GM12878 (cell line): ENCODE data around the gene TMSB10. TPM values are rescaled to one million over a fixed set of nuclear protein-coding genes. Genes with fewer than 3 reads are reported as not detected.
A peak's percentile ranks its signal among the peaks of the same experiment; 100 is the strongest.

Source experiments
- ATF7 ChIP-seq: fragments of 450-650 bp; IDR thresholded peaks from 2 replicates; pipeline ENCODE4 v1.6.1; 2016; ENCODE audit warnings: low read depth, mild to moderate bottlenecking
- BCLAF1 ChIP-seq: fragments of 450-650 bp; IDR thresholded peaks from 2 replicates; pipeline ENCODE4 v1.6.1; 2017; ENCODE audit warnings: antibody characterized with exemption, mild to moderate bottlenecking, moderate library complexity
- CBX5 ChIP-seq: sonication (generic); IDR thresholded peaks from 2 replicates; pipeline ENCODE4 v1.6.1; 2016; ENCODE audit warnings: low read depth, moderate library complexity, mild to moderate bottlenecking, inconsistent platforms
- EED ChIP-seq: sonication (generic); IDR thresholded peaks from 2 replicates; pipeline ENCODE4 v1.6.1; 2016; ENCODE audit warnings: antibody characterized with exemption, low read depth
- ESRRA ChIP-seq: IDR thresholded peaks from 2 replicates; pipeline ENCODE4 v1.6.1; 2012; ENCODE audit warnings: mild to moderate bottlenecking, low read length, improper control_type of control experiment
- EZH2 ChIP-seq: IDR thresholded peaks from 2 replicates; pipeline ENCODE4 v1.6.1; 2012; ENCODE audit warnings: low read depth, mild to moderate bottlenecking, control low read depth, inconsistent platforms, low read length, borderline replicate concordance; ENCODE audit not compliant: control insufficient read depth
- MLLT1 ChIP-seq: fragments of 450-650 bp; IDR thresholded peaks from 2 replicates; pipeline ENCODE4 v1.6.1; 2016; ENCODE audit warnings: mild to moderate bottlenecking
- NFIC ChIP-seq: IDR thresholded peaks from 2 replicates; pipeline ENCODE4 v1.6.1; 2012; ENCODE audit warnings: low read depth, mild to moderate bottlenecking, inconsistent platforms, low read length, moderate library complexity
- NFXL1 ChIP-seq: fragments of 450-650 bp; IDR thresholded peaks from 2 replicates; pipeline ENCODE4 v1.6.1; 2017; ENCODE audit warnings: antibody characterized with exemption, mild to moderate bottlenecking, borderline replicate concordance
- PKNOX1 ChIP-seq: fragments of 450-650 bp; IDR thresholded peaks from 2 replicates; pipeline ENCODE4 v1.6.1; 2016; ENCODE audit warnings: mild to moderate bottlenecking
- RAD51 ChIP-seq: fragments of 450-650 bp; IDR thresholded peaks from 2 replicates; pipeline ENCODE4 v1.6.1; 2016; ENCODE audit warnings: moderate library complexity, mild to moderate bottlenecking, inconsistent platforms
- RCOR1 ChIP-seq: conservative IDR thresholded peaks from 2 replicates; pipeline ENCODE4 v1.6.1; 2012; ENCODE audit warnings: low read depth, low read length, improper control_type of control experiment
- RELB ChIP-seq: fragments of 450-650 bp; IDR thresholded peaks from 2 replicates; pipeline ENCODE4 v1.6.1; 2017; ENCODE audit warnings: low read depth, mild to moderate bottlenecking, moderate library complexity
- TBL1XR1 ChIP-seq: IDR thresholded peaks from 2 replicates; pipeline ENCODE4 v1.6.1; 2012; ENCODE audit warnings: low read depth, low read length, improper control_type of control experiment
- USF1 ChIP-seq: IDR thresholded peaks from 2 replicates; pipeline ENCODE4 v1.6.1; 2011; ENCODE audit warnings: borderline replicate concordance, low read depth, mild to moderate bottlenecking, moderate library complexity, mixed read lengths, low read length; ENCODE audit not compliant: insufficient read depth; ENCODE audit errors: extremely low read length
- ZBTB40 ChIP-seq: fragments of 450-650 bp; IDR thresholded peaks from 2 replicates; pipeline ENCODE4 v1.6.1; 2016; ENCODE audit warnings: mild to moderate bottlenecking, moderate library complexity, borderline replicate concordance
- ZNF217 ChIP-seq: fragments of 450-650 bp; IDR thresholded peaks from 2 replicates; pipeline ENCODE4 v1.6.1; 2017; ENCODE audit warnings: antibody characterized with exemption, mild to moderate bottlenecking
- polyA plus RNA-seq, 11 experiments: library from polyadenylated mRNA; depleted of rRNA in 4 of 11; unstranded in 6 of 11; stranded (reverse) in 5 of 11; fragments of >200 nt; fragmentation: Nextera tagmentation in 4 of 11; fragmentation: Illumina TruSeq in 1 of 11; extraction: Ambion mirVana in 4 of 11; extraction: Trizol in 1 of 11; gene quantifications; 1 replicate in 1 of 11; 2 replicates in 10 of 11; pipeline versions ENCODE4 v1.2.1 to v1.2.3, GENCODE V29; 2011 to 2016; ENCODE audit warnings: inconsistent platforms in 2 of 11, missing spikeins in 2 of 11, low read depth in 1 of 11
- total RNA-seq, 4 experiments: library from RNA; depleted of rRNA in 3 of 4; stranded (reverse); fragments of >200 nt in 3 of 4; fragmentation: Illumina TruSeq in 1 of 4; extraction: Trizol in 1 of 4; gene quantifications; 2 replicates each; pipeline versions ENCODE4 v1.2.1 to v1.2.3, GENCODE V29; 2013 to 2021

Gene TMSB10
- total and polyA plus RNA-seq, 10 of the 15 experiments (the other 5 are each of a cell fraction or from before 2014, with no cell fraction given), result 1,406 to 4,860 (median 3,381) TPM

GRCh38 chr2:84938194-84938879, 32.9 kb downstream of the TMSB10 start (continued):
- TF ChIP-seq MLLT1 (no peak), ATF7 (peak; percentile 77), RELB (peak; percentile 55; the same call in 1 of the 2 replicates), ZBTB40 (no peak), RAD51 (peak; percentile 46; the same call in 1 of the 2 replicates), EED (no peak), NFIC (peak; percentile 92), EZH2 (no peak), TBL1XR1 (no peak), PKNOX1 (peak; percentile 43; the same call in 1 of the 2 replicates), ESRRA (no peak), USF1 (no peak), NFXL1 (no peak), BCLAF1 (no peak), RCOR1 (no peak), CBX5 (no peak; the same call in 1 of the 2 replicates), ZNF217 (peak; percentile 70; the same call in 1 of the 2 replicates)
